ENCODE results near the gene ARMH1.
A peak's percentile ranks its signal among the peaks of the same experiment; 100 is the strongest.
"Not testable (repeated sequence)": the region's sequence is repeated elsewhere in the genome, so short reads cannot be mapped to it uniquely, and the experiment has no call there.

ARMH1 gene

GRCh38 chr1:44743211-44743610 lies 68.7 kb downstream of the ARMH1 start:
- DNase-seq (ENCODE audit: low read depth): no peak
- H3K4me3 ChIP-seq (ENCODE audit: low read depth, low read length): no peak overlapping the region
- TF ChIP-seq POLR2A (IDR thresholded peaks at IDR 0.05; ENCODE audit: extremely low read depth, insufficient read length): no peak
- no peak for TF ChIP-seq MYC (IDR thresholded peaks at IDR 0.05; ENCODE audit: low read depth, low read length)
- no peak for TF ChIP-seq MAX (IDR thresholded peaks at IDR 0.05; ENCODE audit: low read depth, low read length)
- TF ChIP-seq CTCF (IDR thresholded peaks at IDR 0.05; ENCODE audit: low read depth, low read length): no peak

- peak; percentile 35 for DNase-seq (ENCODE audit: low read depth)
- no peak overlapping the region for H3K4me3 ChIP-seq (ENCODE audit: low read depth, low read length)
These were observed 73.4 kb downstream of the ARMH1 start for GRCh38 chr1:44747878-44748277.

GRCh38 chr1:44757420-44757819 lies 82.9 kb downstream of the ARMH1 start:
- TF ChIP-seq MAX (IDR thresholded peaks at IDR 0.05; ENCODE audit: low read depth, low read length): no peak
- TF ChIP-seq CTCF (IDR thresholded peaks at IDR 0.05; ENCODE audit: low read depth, low read length): no peak
- TF ChIP-seq POLR2A (IDR thresholded peaks at IDR 0.05; ENCODE audit: extremely low read depth, insufficient read length): no peak
- no peak for TF ChIP-seq MYC (IDR thresholded peaks at IDR 0.05; ENCODE audit: low read depth, low read length)
- no peak for DNase-seq (ENCODE audit: low read depth)
- H3K4me3 ChIP-seq (ENCODE audit: low read depth, low read length): no peak overlapping the region

More at GRCh38 chr1:44747878-44748277, 73.4 kb downstream of the ARMH1 start:
- TF ChIP-seq CTCF (IDR thresholded peaks at IDR 0.05; ENCODE audit: low read depth, low read length) (peak; percentile 29), POLR2A (IDR thresholded peaks at IDR 0.05; ENCODE audit: extremely low read depth, insufficient read length) (no peak)

GRCh38 chr1:44759077-44759476 lies 84.6 kb downstream of the ARMH1 start:
- no peak for TF ChIP-seq POLR2A (IDR thresholded peaks at IDR 0.05; ENCODE audit: extremely low read depth, insufficient read length)
- TF ChIP-seq CTCF (IDR thresholded peaks at IDR 0.05; ENCODE audit: low read depth, low read length): no peak
- no peak for DNase-seq (ENCODE audit: low read depth)
- H3K4me3 ChIP-seq (ENCODE audit: low read depth, low read length): no peak overlapping the region

GRCh38 chr1:44760876-44761275 lies 86.4 kb downstream of the ARMH1 start:
- no peak for TF ChIP-seq MAX (IDR thresholded peaks at IDR 0.05; ENCODE audit: low read depth, low read length)
- no peak for TF ChIP-seq MYC (IDR thresholded peaks at IDR 0.05; ENCODE audit: low read depth, low read length)
- no peak for TF ChIP-seq CTCF (IDR thresholded peaks at IDR 0.05; ENCODE audit: low read depth, low read length)
- no peak for TF ChIP-seq POLR2A (IDR thresholded peaks at IDR 0.05; ENCODE audit: extremely low read depth, insufficient read length)
- H3K4me3 ChIP-seq (ENCODE audit: low read depth, low read length): no peak overlapping the region
- no peak for DNase-seq (ENCODE audit: low read depth)

GRCh38 chr1:44766421-44766820 lies 91.9 kb downstream of the ARMH1 start:
- not testable (repeated sequence) for DNase-seq (ENCODE audit: low read depth); H3K4me3 ChIP-seq (ENCODE audit: low read depth, low read length)
